ENCODE measurements around the gene OLA1.

OLA1 gene

GRCh38 chr2:174072069-174072468 is 176.3 kb downstream of the OLA1 start:
- no peak for DNase-seq
- intact Hi-C loops (cut with DNase I), result no loop called here

GRCh38 chr2:174071321-174071720 is 177.0 kb downstream of the OLA1 start:
- no peak for DNase-seq
- intact Hi-C loops (cut with DNase I), result no loop called here

GRCh38 chr2:174070281-174070680 is 178.1 kb downstream of the OLA1 start:
- intact Hi-C loops (cut with DNase I), result no loop called here

DNA sequence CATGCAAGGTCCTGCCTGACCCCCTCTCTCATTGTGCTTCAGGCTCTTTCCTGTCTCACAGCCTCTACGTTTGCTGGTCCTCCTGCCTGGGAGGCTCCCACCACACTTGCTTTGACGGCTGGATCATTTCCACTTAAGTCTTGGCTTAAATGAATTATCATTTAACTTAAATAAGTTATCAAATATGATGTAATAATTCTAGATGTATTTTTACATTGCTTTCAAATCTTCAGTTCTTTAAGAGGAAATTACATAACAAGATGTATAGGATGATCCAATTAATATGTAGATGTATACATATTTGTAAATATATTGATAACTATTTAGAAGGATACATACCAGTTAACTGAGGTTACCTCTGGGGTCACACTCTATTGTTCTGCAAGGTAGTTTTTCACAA is 180.5 kb downstream of the OLA1 start:
- DNase-seq, result no peak
- intact Hi-C loops (cut with DNase I), result no loop called here

More at GRCh38 chr2:174070281-174070680, 178.1 kb downstream of the OLA1 start:
- no peak for DNase-seq

GRCh38 chr2:174066871-174067270 is 181.5 kb downstream of the OLA1 start:
- intact Hi-C loops (cut with DNase I), result no loop called here

GRCh38 chr2:174063492-174064092 is 184.7 kb downstream of the OLA1 start:
- no peak for DNase-seq
- intact Hi-C loops (cut with DNase I), result no loop called here

More at GRCh38 chr2:174066871-174067270, 181.5 kb downstream of the OLA1 start:
- no peak for DNase-seq

- no peak for DNase-seq
- intact Hi-C loops (cut with DNase I), result no loop called here
Observed at GRCh38 chr2:174062934-174063333, 185.4 kb downstream of the OLA1 start.

- DNase-seq, result no peak
- intact Hi-C loops (cut with DNase I), result no loop called here
Observed at GRCh38 chr2:174059884-174060244, 188.5 kb downstream of the OLA1 start.

DNA sequence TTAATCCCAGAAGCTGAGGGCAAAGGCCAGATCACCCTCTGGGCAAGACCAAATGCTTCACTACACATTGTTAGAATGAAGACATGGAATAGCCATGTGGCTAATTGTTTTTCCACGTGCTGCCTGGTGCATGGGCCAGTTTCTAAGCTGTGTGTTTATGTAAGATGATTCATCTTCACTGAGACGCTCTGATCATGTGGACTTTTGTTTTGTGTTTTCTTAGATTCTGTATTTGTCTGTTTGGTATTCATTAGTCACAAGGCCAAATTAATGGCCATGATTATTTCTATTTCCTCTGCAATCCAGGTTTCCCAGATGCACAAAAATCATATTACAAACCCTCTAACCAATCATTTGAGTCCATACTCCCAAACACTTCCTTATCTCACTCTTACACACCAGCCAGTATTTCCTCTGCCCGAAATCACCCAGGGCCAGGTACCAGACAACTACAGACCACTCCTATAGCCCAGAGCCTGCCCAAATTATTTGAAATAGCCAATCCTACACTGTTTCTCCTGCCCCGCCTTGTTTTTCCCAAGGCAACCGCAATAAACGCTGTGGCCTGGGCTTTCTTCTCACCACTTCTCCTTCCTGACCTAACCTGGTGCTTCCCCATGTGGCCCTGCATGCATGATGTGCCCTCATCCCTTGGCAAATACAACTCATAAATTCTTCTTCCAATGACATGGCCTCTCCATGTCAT is 189.0 kb downstream of the OLA1 start:
- DNase-seq, result no peak
- intact Hi-C loops (cut with DNase I), result no loop called here

GRCh38 chr2:174058456-174058855 is 189.9 kb downstream of the OLA1 start:
- intact Hi-C loops (cut with DNase I), result no loop called here

GRCh38 chr2:174058026-174058425 is 190.3 kb downstream of the OLA1 start:
- DNase-seq, result no peak
- intact Hi-C loops (cut with DNase I), result no loop called here

More at GRCh38 chr2:174058456-174058855, 189.9 kb downstream of the OLA1 start:
- DNase-seq, result no peak

GRCh38 chr2:174054926-174055325 is 193.4 kb downstream of the OLA1 start:
- no peak for DNase-seq
- intact Hi-C loops (cut with DNase I), result no loop called here

GRCh38 chr2:174053355-174054151 is 194.8 kb downstream of the OLA1 start:
- intact Hi-C loops (cut with DNase I), result no loop called here
- no peak for DNase-seq

DNA sequence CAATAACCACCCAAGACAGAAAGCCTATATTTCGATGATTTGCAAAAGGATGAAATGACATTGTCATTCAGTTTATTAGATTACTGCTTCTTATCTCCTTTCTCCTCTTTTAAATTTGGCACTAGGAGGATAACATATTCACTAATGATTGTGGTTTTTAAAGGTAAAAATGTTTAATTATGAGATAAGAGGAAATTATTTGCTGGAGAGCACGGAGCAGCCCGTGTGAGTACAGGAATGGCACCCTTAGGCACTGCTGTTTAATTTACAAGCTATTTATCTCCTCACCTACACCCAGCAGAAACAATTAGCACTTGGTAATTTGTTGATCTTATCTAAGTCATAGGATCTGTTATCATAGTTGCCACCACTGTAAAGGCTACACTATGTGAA is 195.8 kb downstream of the OLA1 start:
- intact Hi-C loops (cut with DNase I), result no loop called here

DNA sequence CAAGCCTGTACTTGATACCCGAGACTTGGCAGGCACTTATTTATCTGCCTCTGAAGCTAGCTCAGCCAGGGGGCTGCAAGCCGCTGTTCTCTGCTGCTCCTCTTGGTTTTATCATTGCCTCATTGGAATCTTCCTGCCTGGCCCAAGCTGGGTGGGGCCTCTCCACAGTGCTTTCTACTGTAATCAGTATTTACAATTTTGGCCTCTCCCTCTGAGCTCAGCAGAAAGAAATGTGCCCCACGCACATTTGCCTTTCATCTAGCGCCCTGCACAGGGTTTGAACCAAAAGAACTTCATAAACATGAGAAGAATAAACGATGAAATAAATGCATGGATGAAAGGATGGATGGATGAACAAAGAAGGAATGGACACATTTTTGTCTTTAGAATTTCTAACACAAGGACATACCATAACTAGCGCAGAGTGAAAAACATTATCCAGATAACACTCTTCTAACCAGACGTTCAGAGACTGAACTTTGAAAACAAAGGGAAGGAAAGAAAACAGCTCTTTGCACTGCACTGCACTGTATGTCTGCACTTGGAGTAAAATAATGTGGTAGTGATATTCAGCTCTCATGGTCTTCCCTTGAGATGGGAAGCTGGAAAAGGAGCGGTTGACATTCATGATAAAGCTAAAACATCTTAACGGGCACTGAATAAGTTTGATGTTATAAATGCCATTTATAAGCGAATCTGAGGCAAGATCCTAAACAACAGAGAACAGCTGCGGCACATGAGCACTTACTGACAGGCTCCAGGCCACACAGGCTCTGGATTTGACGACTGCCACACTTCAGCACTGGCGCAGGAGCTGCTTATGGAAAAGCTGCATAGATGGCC is 196.4 kb downstream of the OLA1 start:
- intact Hi-C loops (cut with DNase I), result no loop called here
- no peak for DNase-seq

More for the DNA sequence above, 195.8 kb downstream of the OLA1 start:
- no peak for DNase-seq

DNA sequence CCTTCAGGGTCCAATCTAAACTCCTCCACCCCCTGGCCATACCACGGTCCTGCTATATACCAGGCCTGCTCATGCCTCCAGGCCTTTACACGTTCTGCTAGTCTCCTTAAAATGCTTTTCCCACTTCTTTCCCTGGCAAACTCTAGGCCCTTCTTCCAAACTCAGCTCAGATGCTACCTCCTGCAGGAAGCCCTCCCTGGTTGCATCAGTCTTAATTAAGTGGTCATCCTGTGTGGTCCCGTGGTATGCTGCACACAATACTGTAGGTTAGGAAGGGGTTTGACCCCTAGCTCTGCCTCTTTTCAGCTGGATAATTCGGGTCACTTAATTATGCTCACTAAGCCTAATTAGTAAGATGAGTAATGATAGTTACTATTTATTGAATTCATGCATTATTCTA is 197.3 kb downstream of the OLA1 start:
- no peak for DNase-seq
- intact Hi-C loops (cut with DNase I), result no loop called here

DNA sequence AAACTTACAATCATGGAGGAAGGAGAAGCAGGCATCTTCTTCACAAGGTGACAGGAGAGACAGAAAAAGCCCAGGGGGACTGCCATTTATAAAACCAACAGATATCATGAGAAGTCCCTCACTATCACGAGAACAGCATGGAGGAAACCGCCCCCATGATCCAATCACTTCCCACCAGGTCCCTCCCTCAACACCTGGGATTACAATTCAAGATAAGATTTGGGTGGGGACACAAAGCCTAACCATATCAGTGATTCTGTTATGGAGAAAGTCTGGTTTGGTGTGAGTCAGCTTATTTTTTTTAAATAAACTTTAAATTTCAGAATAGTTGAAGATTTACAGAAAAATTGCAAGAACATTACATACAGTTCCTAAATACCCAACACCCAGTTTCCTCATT is 198.4 kb downstream of the OLA1 start:
- intact Hi-C loops (cut with DNase I), result no loop called here
- DNase-seq, result no peak

GRCh38 chr2:174048243-174048642 is 200.1 kb downstream of the OLA1 start:
- DNase-seq, result no peak
- intact Hi-C loops (cut with DNase I), result no loop called here

DNA sequence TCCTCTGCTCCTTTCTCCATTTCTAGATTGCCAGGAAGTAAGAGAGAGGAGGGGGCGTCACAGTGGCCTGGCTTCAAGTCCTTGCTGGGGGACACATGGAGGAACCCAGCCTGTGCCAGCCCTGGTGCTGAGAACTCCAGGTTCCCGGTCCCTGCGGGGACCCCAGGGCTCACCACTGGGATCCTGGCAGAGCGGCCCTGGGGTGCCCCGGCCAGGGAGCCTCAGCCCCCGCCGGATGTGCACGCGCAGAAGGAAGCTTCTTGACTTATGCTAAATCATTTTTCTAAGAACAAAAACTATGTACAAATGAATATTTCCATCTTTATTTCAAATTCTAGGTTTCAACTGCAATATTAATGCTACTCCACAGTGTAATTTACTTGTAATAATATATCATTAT is 200.6 kb downstream of the OLA1 start:
- intact Hi-C loops (cut with DNase I), result no loop called here
- no peak for DNase-seq

DNA sequence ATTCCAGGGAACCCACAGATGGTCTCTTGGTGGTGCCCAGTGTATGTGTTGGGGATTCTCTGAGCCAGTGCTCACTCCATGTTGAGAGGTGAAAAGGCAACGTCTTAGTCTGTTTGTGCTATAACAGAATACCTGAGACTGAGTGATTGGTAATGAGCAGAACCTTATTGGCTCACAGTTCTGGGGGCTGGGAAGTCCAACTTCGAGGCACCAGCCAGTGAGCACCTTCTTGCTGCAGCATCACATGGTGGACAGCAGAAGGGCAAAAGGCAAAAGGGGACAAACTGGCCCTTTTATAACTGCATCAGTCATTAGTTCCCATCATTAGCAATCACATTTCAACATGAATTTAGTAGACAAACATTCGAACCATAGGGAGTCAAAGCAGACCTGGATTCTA is 202.2 kb downstream of the OLA1 start:
- DNase-seq, result no peak
- intact Hi-C loops (cut with DNase I), result no loop called here

DNA sequence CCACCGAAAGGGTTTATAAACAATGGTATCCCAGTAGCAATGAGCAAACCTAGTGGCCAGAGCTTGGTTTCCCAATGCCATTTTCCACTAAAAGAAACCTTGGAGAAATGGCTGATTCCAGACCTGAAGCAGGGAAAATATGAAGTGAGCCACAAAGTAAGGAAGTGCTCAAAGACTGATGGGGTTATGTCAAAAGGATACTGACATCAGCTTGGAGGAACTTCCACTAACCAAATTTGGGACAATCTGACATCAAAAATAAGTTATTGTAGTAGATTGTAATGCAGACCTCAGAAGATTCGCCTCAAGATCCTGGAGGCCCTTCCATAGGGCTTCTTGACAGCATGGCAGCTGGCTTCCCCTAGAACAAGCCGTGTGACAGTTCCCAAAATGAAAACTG is 203.8 kb downstream of the OLA1 start:
- no peak for DNase-seq
- intact Hi-C loops (cut with DNase I), result loop anchor here (5.0 kb wide), 1 partner anchor 472 kb away; no protein-coding TSS in a partner anchor
